HG02943 (cell line): ENCODE measurements around the gene WWOX.

Experiments
- ATAC-seq: cut with Tn5 transposase; IDR thresholded peaks from one replicate; pipeline ENCODE4 v1.9.1; 2021; ENCODE audit warnings: mild to moderate bottlenecking, low read depth, moderate library complexity; ENCODE audit not compliant: unreplicated experiment

Gene WWOX

GRCh38 chr16:78982096-78982744 is 882.8 kb downstream of the WWOX start:
- no peak for ATAC-seq

GRCh38 chr16:78984324-78984723 is 884.9 kb downstream of the WWOX start:
- ATAC-seq, result no peak

GRCh38 chr16:78984887-78985464 is 885.5 kb downstream of the WWOX start:
- ATAC-seq, result no peak

GRCh38 chr16:78985716-78986605 is 886.5 kb downstream of the WWOX start:
- ATAC-seq, result no peak

GRCh38 chr16:78987666-78988065 is 888.2 kb downstream of the WWOX start:
- no peak for ATAC-seq

GRCh38 chr16:78988361-78988969 is 889.0 kb downstream of the WWOX start:
- ATAC-seq, result no peak

GRCh38 chr16:78990309-78990701 is 890.9 kb downstream of the WWOX start:
- no peak for ATAC-seq

- ATAC-seq, result no peak
Measured at GRCh38 chr16:78992001-78992400, 892.5 kb downstream of the WWOX start.

GRCh38 chr16:78993346-78993745 is 893.9 kb downstream of the WWOX start:
- ATAC-seq, result no peak

GRCh38 chr16:78994135-78994745 is 894.8 kb downstream of the WWOX start:
- no peak for ATAC-seq

- no peak for ATAC-seq
Measured at GRCh38 chr16:78995441-78995840, 896.0 kb downstream of the WWOX start.

GRCh38 chr16:78996790-78997189 is 897.3 kb downstream of the WWOX start:
- ATAC-seq, result no peak

GRCh38 chr16:78998879-78999278 is 899.4 kb downstream of the WWOX start:
- no peak for ATAC-seq

- ATAC-seq, result no peak
Measured at GRCh38 chr16:79001156-79001967, 901.9 kb downstream of the WWOX start.

- no peak for ATAC-seq
Measured at GRCh38 chr16:79003026-79003609, 903.7 kb downstream of the WWOX start.

- ATAC-seq, result no peak
Measured at GRCh38 chr16:79004309-79004708, 904.9 kb downstream of the WWOX start.

GRCh38 chr16:79005096-79005495 is 905.6 kb downstream of the WWOX start:
- no peak for ATAC-seq

- no peak for ATAC-seq
Measured at GRCh38 chr16:79006206-79006605, 906.8 kb downstream of the WWOX start.

GRCh38 chr16:79006765-79007164 is 907.3 kb downstream of the WWOX start:
- no peak for ATAC-seq

- ATAC-seq, result no peak
Measured at GRCh38 chr16:79007614-79008013, 908.2 kb downstream of the WWOX start.
